ENCODE results near the gene GNG12. TPM values are rescaled to one million over a fixed set of nuclear protein-coding genes. Genes with fewer than 3 reads are reported as not detected.

The GNG12 gene
- total RNA-seq, 1 donor from 2014 or later = 18.5 TPM

- Mint-ChIP-seq H3K36me3 (ENCODE audit: low read depth) (no peaks in the 10 kb centered on the region), H3K4me1 (peaks cover 5% of the 10 kb centered on the region), H3K27me3 (ENCODE audit: low read depth) (no peaks in the 10 kb centered on the region), H3K4me3 (no peak overlapping the region), H3K27ac (ENCODE audit: unreplicated experiment) (no peak overlapping the region), H3K9me3 (no peaks in the 10 kb centered on the region)
- no peak for DNase-seq (ENCODE audit: low read depth, low spot score)
- no peak for TF ChIP-seq CTCF (conservative IDR thresholded peaks at IDR 0.05)
Observed at GRCh38 chr1:67869233-67869632, 36.0 kb upstream of the GNG12 start.

- DNase-seq (ENCODE audit: low read depth, low spot score) = no peak
- Mint-ChIP-seq H3K9me3 (peaks cover 3% of the 10 kb centered on the region), H3K4me3 (no peak overlapping the region), H3K27ac (ENCODE audit: unreplicated experiment) (no peak overlapping the region), H3K36me3 (ENCODE audit: low read depth) (no peaks in the 10 kb centered on the region), H3K4me1 (peaks cover 9% of the 10 kb centered on the region), H3K27me3 (ENCODE audit: low read depth) (no peaks in the 10 kb centered on the region)
- no peak for TF ChIP-seq CTCF (conservative IDR thresholded peaks at IDR 0.05)
Observed at GRCh38 chr1:67863637-67864036, 30.4 kb upstream of the GNG12 start.

- peaks cover 3% of the 10 kb centered on the region for H3K9me3 Mint-ChIP-seq
- no peak for TF ChIP-seq CTCF (conservative IDR thresholded peaks at IDR 0.05)
- DNase-seq (ENCODE audit: low read depth, low spot score) = no peak
- no peak overlapping the region for H3K4me3 Mint-ChIP-seq
- peaks cover 9% of the 10 kb centered on the region for H3K4me1 Mint-ChIP-seq
- no peaks in the 10 kb centered on the region for H3K27me3 Mint-ChIP-seq (ENCODE audit: low read depth)
- H3K27ac Mint-ChIP-seq (ENCODE audit: unreplicated experiment) = no peak overlapping the region
- H3K36me3 Mint-ChIP-seq (ENCODE audit: low read depth) = no peaks in the 10 kb centered on the region
Observed at GRCh38 chr1:67862685-67863084, 29.4 kb upstream of the GNG12 start.

- Mint-ChIP-seq H3K9me3 (peaks cover 3% of the 10 kb centered on the region), H3K4me3 (no peak overlapping the region), H3K27ac (ENCODE audit: unreplicated experiment) (no peak overlapping the region), H3K36me3 (ENCODE audit: low read depth) (no peaks in the 10 kb centered on the region), H3K27me3 (ENCODE audit: low read depth) (no peaks in the 10 kb centered on the region), H3K4me1 (peaks cover 9% of the 10 kb centered on the region)
- no peak for TF ChIP-seq CTCF (conservative IDR thresholded peaks at IDR 0.05)
- DNase-seq (ENCODE audit: low read depth, low spot score) = no peak
Observed at GRCh38 chr1:67861856-67862516, 28.7 kb upstream of the GNG12 start.

GRCh38 chr1:67860776-67861175 is 27.5 kb upstream of the GNG12 start:
- no peaks in the 10 kb centered on the region for H3K27me3 Mint-ChIP-seq (ENCODE audit: low read depth)
- TF ChIP-seq CTCF (conservative IDR thresholded peaks at IDR 0.05) = no peak
- peaks cover 18% of the 10 kb centered on the region for H3K4me1 Mint-ChIP-seq
- H3K27ac Mint-ChIP-seq (ENCODE audit: unreplicated experiment) = no peak overlapping the region
- no peak overlapping the region for H3K4me3 Mint-ChIP-seq
- no peaks in the 10 kb centered on the region for H3K36me3 Mint-ChIP-seq (ENCODE audit: low read depth)
- no peak for DNase-seq (ENCODE audit: low read depth, low spot score)
- H3K9me3 Mint-ChIP-seq = peaks cover 3% of the 10 kb centered on the region

Measured in neural crest cell (in vitro differentiated cells).